Transverse colon (tissue), 4 donors: ENCODE measurements around the gene FXYD7. TPM values are rescaled to one million over a fixed set of nuclear protein-coding genes. Genes with fewer than 3 reads are reported as not detected.

Experiments
- DNase-seq: peaks from one replicate; pipeline ENCODE4 v3.0.0-alpha.2; 2019
- H3K27ac ChIP-seq, 4 donors: fragments of 200-600 bp; sonication (generic); 2 replicates each; pipeline ENCODE4 v1.5.1; 2016 to 2018; ENCODE audit warnings: inconsistent platforms in 4 of 4
- H3K27me3 ChIP-seq: fragments of 200-600 bp; sonication (generic); 2 replicates; pipeline ENCODE4 v1.5.1; 2017; ENCODE audit warnings: inconsistent platforms
- H3K36me3 ChIP-seq, 4 donors: fragments of 200-600 bp; sonication (generic); 2 replicates each; pipeline ENCODE4 v1.5.1; 2017 to 2019; ENCODE audit warnings: inconsistent platforms in 4 of 4
- H3K4me1 ChIP-seq, 4 donors: fragments of 200-600 bp; sonication (generic); 2 replicates each; pipeline ENCODE4 v1.5.1; 2017 to 2020; ENCODE audit warnings: inconsistent platforms in 4 of 4
- H3K4me3 ChIP-seq, 4 donors: fragments of 200-600 bp; sonication (generic); 1 replicate in 1 of 4; 2 replicates in 3 of 4; pipeline versions ENCODE4 v1.5.1 to v1.6.1; 2017 to 2019; ENCODE audit warnings: inconsistent platforms in 4 of 4
- H3K9me3 ChIP-seq, 2 donors: fragments of 200-600 bp; sonication (generic); 2 replicates each; pipeline ENCODE4 v1.5.1; 2017 to 2019; ENCODE audit warnings: inconsistent platforms in 2 of 2
- CTCF ChIP-seq, 5 experiments: fragments of 200-600 bp in 3 of 5; fragments of 450-650 bp in 2 of 5; sonication (generic) in 3 of 5; IDR thresholded peaks; 1 replicate in 2 of 5; 2 replicates in 3 of 5; pipeline ENCODE4 v1.5.1; 2016 to 2017; ENCODE audit warnings: antibody characterized with exemption in 5 of 5, inconsistent platforms in 3 of 5, mild to moderate bottlenecking in 2 of 5, moderate library complexity in 1 of 5
- EP300 ChIP-seq: sonication (generic); formaldehyde crosslinking; IDR thresholded peaks from one replicate; pipeline ENCODE4 v1.6.1; 2017; ENCODE audit warnings: antibody characterized with exemption, low read depth
- POLR2A ChIP-seq: fragments of 450-650 bp; IDR thresholded peaks from one replicate; pipeline ENCODE4 v1.6.1; 2016; ENCODE audit warnings: antibody characterized with exemption, mild to moderate bottlenecking, moderate library complexity
- POLR2AphosphoS5 ChIP-seq, 3 donors: sonication (generic); formaldehyde crosslinking; IDR thresholded peaks; one replicate each; pipeline ENCODE4 v1.6.1; 2016; ENCODE audit warnings: antibody characterized with exemption in 3 of 3
- WGBS, 2 donors: methylation state at CpG; one replicate each; pipeline ENCODE4 v1.1.5; 2018; ENCODE audit warnings: low coverage in 1 of 2; 5-methylcytosine and 5-hydroxymethylcytosine counted together
- in situ Hi-C, 4 donors: fragments of 200-750 bp; cut with MboI; loops; one replicate each; pipeline versions ENCODE4 v1.15.0 to v1.15.1; 2017; ENCODE audit warnings: low sequenced_read_pairs in 3 of 4, low pct_ligation_motif_present in 1 of 4, low pct_unique_long_range_greater_than_20kb in 1 of 4
- intact Hi-C: fragments of 100-400 bp; cut with DNase I; formaldehyde crosslinking; loops from one replicate; pipeline ENCODE4 v1.15.1; 2023; ENCODE audit warnings: low total_unique reads
- total RNA-seq, 4 donors: library from RNA; depleted of rRNA; stranded (reverse); fragments of >200 nt; gene quantifications; one replicate each; pipeline ENCODE4 v1.1.0, GENCODE V29; 2016

Gene FXYD7
- total RNA-seq, 4 donors from 2014 or later = not detected

- Histone ChIP-seq H3K9me3 (no peaks in the 10 kb centered on the region), H3K27ac (peak overlapping the region; percentile 88 to 95 (median 91)), H3K36me3 (no peaks in the 10 kb centered on the region), H3K27me3 (no peaks in the 10 kb centered on the region), H3K4me1 (peaks cover 19 to 94% (median 63%) of the 10 kb centered on the region in 4 donors), H3K4me3 (peak overlapping the region; percentile 13 to 51 (median 34))
- DNase-seq = peak; percentile 96
- in situ Hi-C loops = no loop called here
- WGBS, 2 donors = 11 to 30% methylated on average over 6 to 42 of the region's 42 CpGs
- TF ChIP-seq POLR2AphosphoS5 (IDR thresholded peaks at IDR 0.05) (peak; percentile 90 to 95 (median 92)), EP300 (peak; percentile 94), POLR2A (peak; percentile 77), CTCF (IDR thresholded peaks at IDR 0.05) (no peak)
- intact Hi-C loops = no loop called here
These were observed 18.7 kb upstream of the FXYD7 start for GRCh38 chr19:35124098-35125060.

- DNase-seq = no peak
- TF ChIP-seq CTCF (IDR thresholded peaks at IDR 0.05) (no peak), POLR2A (peak; percentile 55), EP300 (no peak), POLR2AphosphoS5 (IDR thresholded peaks at IDR 0.05) (peak in 1 of 3 donors; percentile 34)
- intact Hi-C loops = no loop called here
- H3K4me1 ChIP-seq = peaks cover 19 to 93% (median 66%) of the 10 kb centered on the region in 4 donors
- in situ Hi-C loops = no loop called here
- no peaks in the 10 kb centered on the region for H3K27me3 ChIP-seq
- H3K4me3 ChIP-seq = no peak overlapping the region
- no peaks in the 10 kb centered on the region for H3K36me3 ChIP-seq
- peak overlapping the region; percentile 88 to 95 (median 91) for H3K27ac ChIP-seq
- no peaks in the 10 kb centered on the region for H3K9me3 ChIP-seq
- 79 to 83% methylated on average over 1 to 19 of the region's 19 CpGs for WGBS, 2 donors
These were observed 17.8 kb upstream of the FXYD7 start for GRCh38 chr19:35125270-35125717.

- Histone ChIP-seq H3K27ac (peak overlapping the region; percentile 88 to 95 (median 91)), H3K4me1 (peaks cover 19 to 91% (median 66%) of the 10 kb centered on the region in 4 donors), H3K27me3 (no peaks in the 10 kb centered on the region), H3K4me3 (no peak overlapping the region), H3K36me3 (no peaks in the 10 kb centered on the region), H3K9me3 (no peaks in the 10 kb centered on the region)
- TF ChIP-seq EP300 (no peak), POLR2AphosphoS5 (IDR thresholded peaks at IDR 0.05) (peak in 1 of 3 donors; percentile 8), POLR2A (no peak)
- no peak for DNase-seq
- intact Hi-C loops = no loop called here
- in situ Hi-C loops = no loop called here
- WGBS, 2 donors = 73 to 80% methylated on average over 1 to 24 of the region's 35 CpGs
These were observed 17.1 kb upstream of the FXYD7 start for GRCh38 chr19:35125749-35126623.

- WGBS, 2 donors = 71% methylated on average over 15 of the region's 20 CpGs; no CpG with 5 or more reads in 1 of the 2 donors
- Histone ChIP-seq H3K27ac (peak overlapping the region; percentile 88 to 95 (median 91)), H3K9me3 (no peaks in the 10 kb centered on the region), H3K27me3 (no peaks in the 10 kb centered on the region), H3K36me3 (no peaks in the 10 kb centered on the region), H3K4me3 (no peak overlapping the region), H3K4me1 (peaks cover 25 to 91% (median 68%) of the 10 kb centered on the region in 4 donors)
- in situ Hi-C loops = no loop called here
- DNase-seq = no peak
- intact Hi-C loops = no loop called here
- TF ChIP-seq POLR2A (peak; percentile 56), POLR2AphosphoS5 (IDR thresholded peaks at IDR 0.05) (no peak), CTCF (IDR thresholded peaks at IDR 0.05) (no peak), EP300 (no peak)
These were observed 16.5 kb upstream of the FXYD7 start for GRCh38 chr19:35126624-35126959.
